GM12874 (cell line): ENCODE results near the gene ABCG1.

ENCODE experiments used
- CTCF ChIP-seq: IDR thresholded peaks from 2 replicates; pipeline ENCODE4 v1.5.1; 2011; ENCODE audit warnings: low read depth, mild to moderate bottlenecking, control low read depth, low read length, moderate library complexity; ENCODE audit not compliant: insufficient read depth

Gene ABCG1

GRCh38 chr21:42263591-42264131 lies 44.7 kb downstream of the ABCG1 start:
- no peak for TF ChIP-seq CTCF

- no peak for TF ChIP-seq CTCF
Measured at GRCh38 chr21:42264245-42265195, 45.6 kb downstream of the ABCG1 start.

GRCh38 chr21:42265231-42265812 lies 46.4 kb downstream of the ABCG1 start:
- TF ChIP-seq CTCF: no peak

DNA sequence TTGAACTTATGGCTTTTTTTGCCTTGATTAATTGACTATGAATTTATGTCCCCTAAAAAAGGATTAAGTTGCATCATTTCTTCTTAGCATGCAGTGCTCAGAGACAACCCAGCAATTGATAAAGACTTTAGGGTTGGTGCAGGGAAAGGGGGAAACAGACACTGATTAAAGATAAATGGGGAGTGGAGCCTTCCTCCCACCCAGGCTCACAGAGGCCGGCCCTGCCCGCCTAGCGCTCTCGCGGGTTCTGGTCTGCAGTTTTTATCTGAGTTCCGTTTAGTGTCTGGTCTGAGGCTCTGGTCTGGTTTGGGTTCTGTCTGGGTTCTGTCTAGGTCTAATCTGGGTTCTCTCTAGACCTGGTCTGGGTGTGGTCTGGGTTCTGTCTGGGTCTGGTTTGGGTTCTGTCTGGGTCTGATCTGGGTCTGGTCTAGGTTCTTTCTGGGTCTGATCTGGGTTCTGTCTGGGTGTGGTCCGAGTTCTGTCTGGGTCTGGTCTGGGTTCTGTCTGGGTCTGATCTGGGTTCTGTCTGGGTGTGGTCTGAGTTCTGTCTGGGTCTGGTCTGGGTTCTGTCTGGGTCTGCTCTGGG lies 48.1 kb downstream of the ABCG1 start:
- TF ChIP-seq CTCF: no peak

DNA sequence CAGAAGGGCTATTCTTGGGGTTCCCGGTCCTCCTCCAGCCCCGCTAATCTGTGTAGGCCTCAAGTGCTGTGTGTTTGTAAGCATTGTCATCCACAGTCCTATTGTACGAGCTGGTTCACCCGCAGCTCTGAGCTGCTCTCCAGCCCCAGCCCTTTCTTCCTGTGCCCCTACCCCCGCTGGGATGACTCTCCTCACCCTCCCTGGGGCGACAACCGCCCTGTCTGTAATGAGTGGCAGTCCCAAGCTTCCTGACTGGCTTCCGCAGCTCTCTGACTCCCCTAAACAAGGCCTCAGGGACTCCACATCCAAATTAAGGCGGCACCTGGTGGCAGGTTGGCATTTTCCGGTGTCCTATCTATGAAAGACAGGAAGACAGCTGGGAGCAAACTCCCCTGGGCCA lies 50.4 kb downstream of the ABCG1 start:
- no peak for TF ChIP-seq CTCF

GRCh38 chr21:42271065-42271464 lies 52.1 kb downstream of the ABCG1 start:
- no peak for TF ChIP-seq CTCF
